ENCODE results near the gene CEP104. TPM values are rescaled to one million over a fixed set of nuclear protein-coding genes. Genes with fewer than 3 reads are reported as not detected.

Gene CEP104
- total and polyA plus RNA-seq, 9 of the 15 experiments (the other 6 are each of a cell fraction or from before 2014, with no cell fraction given) = 11.2 to 63.4 (median 42.6) TPM

- TF ChIP-seq MGA (IDR thresholded peaks at IDR 0.05) (peak; percentile 52), ASH1L (IDR thresholded peaks at IDR 0.05; ENCODE audit: borderline replicate concordance, low read depth, partially characterized antibody) (no peak), SMARCA4 (IDR thresholded peaks at IDR 0.05) (no peak), PREB (CRISPR knock-in tag; IDR thresholded peaks at IDR 0.05) (no peak), GATAD2B (IDR thresholded peaks at IDR 0.05; ENCODE audit: borderline replicate concordance) (peak; percentile 7; the same call in 1 of the 2 replicates), TSHZ1 (CRISPR knock-in tag; IDR thresholded peaks at IDR 0.05) (no peak), SMAD3 (CRISPR knock-in tag; conservative IDR thresholded peaks at IDR 0.05) (no peak), ZNF512 (tag; IDR thresholded peaks at IDR 0.05) (no peak)
Observed at GRCh38 chr1:3856923-3857790, at the start of gene CEP104, which contains the start of gene DFFB (continued).
